Esophagus mucosa (tissue), 1 donor: ENCODE results near the gene ITPR1. TPM values are rescaled to one million over a fixed set of nuclear protein-coding genes. Genes with fewer than 3 reads are reported as not detected.
"Not testable (repeated sequence)": the region's sequence is repeated elsewhere in the genome, so short reads cannot be mapped to it uniquely, and the experiment has no call there.

Experiments used
- ATAC-seq: fragments of 200-7000 bp; cut with Tn5 transposase; one replicate; pipeline ENCODE4 v1.9.1; 2020
- total RNA-seq: library from RNA; stranded (reverse); gene quantifications from one replicate; pipeline ENCODE4 v1.2.4, GENCODE V29; 2023
- donor health status: DM: yes; HTN: yes; CAD: no.

ITPR1 gene
- total RNA-seq, 1 donor from 2014 or later, result 12.7 TPM

- no peak for ATAC-seq
Measured at GRCh38 chr3:4597208-4597985, 104.2 kb downstream of the ITPR1 start.

- not testable (repeated sequence) for ATAC-seq
Measured at GRCh38 chr3:4598232-4598631, 105.1 kb downstream of the ITPR1 start.

- no peak for ATAC-seq
Measured at GRCh38 chr3:4599612-4600011, 106.5 kb downstream of the ITPR1 start.

GRCh38 chr3:4600493-4600892, 107.3 kb downstream of the ITPR1 start:
- no peak for ATAC-seq

GRCh38 chr3:4601892-4602291, 108.7 kb downstream of the ITPR1 start:
- ATAC-seq, result no peak

GRCh38 chr3:4604693-4605092, 111.5 kb downstream of the ITPR1 start:
- ATAC-seq, result no peak

- ATAC-seq, result no peak
Measured at GRCh38 chr3:4606911-4607310, 113.8 kb downstream of the ITPR1 start.

- no peak for ATAC-seq
Measured at GRCh38 chr3:4613366-4613765, 120.2 kb downstream of the ITPR1 start.

GRCh38 chr3:4614070-4614469, 120.9 kb downstream of the ITPR1 start:
- ATAC-seq, result no peak

GRCh38 chr3:4614927-4615326, 121.8 kb downstream of the ITPR1 start:
- ATAC-seq, result no peak

GRCh38 chr3:4615750-4616149, 122.6 kb downstream of the ITPR1 start:
- no peak for ATAC-seq

- no peak for ATAC-seq
Measured at GRCh38 chr3:4623421-4623999, 130.4 kb downstream of the ITPR1 start.

- ATAC-seq, result no peak
Measured at GRCh38 chr3:4627651-4628375, 134.7 kb downstream of the ITPR1 start.

GRCh38 chr3:4629095-4630007, 136.2 kb downstream of the ITPR1 start:
- no peak for ATAC-seq

- ATAC-seq, result peak; percentile 69
Measured at GRCh38 chr3:4633078-4634004, 140.2 kb downstream of the ITPR1 start.

- no peak for ATAC-seq
Measured at GRCh38 chr3:4634894-4635293, 141.7 kb downstream of the ITPR1 start.

- no peak for ATAC-seq
Measured at GRCh38 chr3:4637265-4637664, 144.1 kb downstream of the ITPR1 start.

GRCh38 chr3:4641863-4642563, 148.9 kb downstream of the ITPR1 start:
- no peak for ATAC-seq

GRCh38 chr3:4642611-4643010, 149.5 kb downstream of the ITPR1 start:
- no peak for ATAC-seq

GRCh38 chr3:4643904-4644547, 150.9 kb downstream of the ITPR1 start:
- peak; percentile 49 for ATAC-seq
